Breast epithelium (tissue), 3 donors: ENCODE measurements around the gene RBM28.

ENCODE experiments used
- CTCF ChIP-seq, 3 donors: fragments of 450-650 bp; IDR thresholded peaks; one replicate each; pipeline ENCODE4 v1.5.1; 2016 to 2017; ENCODE audit warnings: antibody characterized with exemption in 3 of 3, mild to moderate bottlenecking in 3 of 3, moderate library complexity in 3 of 3
- POLR2AphosphoS5 ChIP-seq, 3 donors: sonication (generic); formaldehyde crosslinking; IDR thresholded peaks; one replicate each; pipeline ENCODE4 v1.6.1; 2017; ENCODE audit warnings: antibody characterized with exemption in 3 of 3

GRCh38 chr7:128323040-128323439 is 20.7 kb downstream of the RBM28 start:
- no peak for TF ChIP-seq CTCF (IDR thresholded peaks at IDR 0.05)
- TF ChIP-seq POLR2AphosphoS5 (IDR thresholded peaks at IDR 0.05): no peak
